ENCODE results near the gene JADE2.

DNA sequence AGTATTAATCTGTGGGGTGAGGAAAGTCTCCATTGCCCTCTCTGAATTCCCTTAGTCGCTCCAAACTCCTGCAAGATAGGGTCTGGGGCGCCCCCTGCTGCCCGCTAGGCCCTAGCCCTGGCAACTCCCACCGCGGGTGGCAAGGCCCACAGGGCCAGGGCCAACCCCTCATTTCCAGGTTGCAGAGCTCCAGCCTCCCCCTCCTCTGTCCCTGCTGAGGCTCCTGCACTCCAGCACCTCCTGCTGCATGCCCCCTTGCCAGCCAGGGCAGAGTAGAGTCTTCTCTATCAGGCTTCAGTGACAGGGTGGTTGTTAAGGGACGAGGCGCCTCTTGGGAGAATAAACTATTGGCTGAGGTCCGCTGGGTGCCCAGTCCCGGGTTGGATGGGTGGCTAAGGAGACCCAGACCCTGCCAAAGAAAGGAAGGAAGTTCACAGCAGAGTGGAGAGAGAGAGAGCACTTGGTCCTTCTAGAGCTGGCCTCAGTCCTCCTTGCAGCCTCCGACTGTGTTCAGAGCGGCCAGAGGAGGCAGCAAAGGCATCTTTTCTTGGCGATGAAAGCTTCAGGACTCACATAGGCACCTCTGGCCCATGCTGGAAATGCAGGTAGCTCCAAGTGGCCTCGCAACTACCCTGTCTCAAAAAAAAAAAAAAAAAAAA, 61.5 kb downstream of the JADE2 start:
- TF ChIP-seq PPARA (CRISPR knock-in tag; IDR thresholded peaks at IDR 0.05; ENCODE audit: borderline replicate concordance): no peak
- no peak for TF ChIP-seq GLIS3 (CRISPR knock-in tag; IDR thresholded peaks at IDR 0.05)
- TF ChIP-seq ZFP3 (CRISPR knock-in tag; IDR thresholded peaks at IDR 0.05): no peak
- TF ChIP-seq CSDC2 (CRISPR knock-in tag; IDR thresholded peaks at IDR 0.05): no peak
- TF ChIP-seq BACH2 (CRISPR knock-in tag; IDR thresholded peaks at IDR 0.05; ENCODE audit: borderline replicate concordance): no peak
- TF ChIP-seq ESRRG (CRISPR knock-in tag; IDR thresholded peaks at IDR 0.05): no peak

All from SK-N-SH treated with all-trans-retinoic acid at 6 μM for 48 hours (cell line).